Choroid plexus epithelial cell (primary cell): Measurements from ENCODE around the gene BLTP3B.

Experiments used
- DNase-seq: peaks from one replicate; pipeline ENCODE4 v3.0.0-alpha.2; 2010; ENCODE audit warnings: low read depth
- H3K4me3 ChIP-seq: 2 replicates; pipeline ENCODE4 v1.5.1; 2011; ENCODE audit warnings: low read depth, mild to moderate bottlenecking, control low read depth, low read length, moderate library complexity
- TF ChIP-seq, protein P1 (sequence below): conservative IDR thresholded peaks from 2 replicates; pipeline ENCODE4 v1.5.1; 2011; ENCODE audit warnings: low read depth, mild to moderate bottlenecking, control low read depth, inconsistent platforms, low read length, moderate library complexity

The BLTP3B gene

DNA sequence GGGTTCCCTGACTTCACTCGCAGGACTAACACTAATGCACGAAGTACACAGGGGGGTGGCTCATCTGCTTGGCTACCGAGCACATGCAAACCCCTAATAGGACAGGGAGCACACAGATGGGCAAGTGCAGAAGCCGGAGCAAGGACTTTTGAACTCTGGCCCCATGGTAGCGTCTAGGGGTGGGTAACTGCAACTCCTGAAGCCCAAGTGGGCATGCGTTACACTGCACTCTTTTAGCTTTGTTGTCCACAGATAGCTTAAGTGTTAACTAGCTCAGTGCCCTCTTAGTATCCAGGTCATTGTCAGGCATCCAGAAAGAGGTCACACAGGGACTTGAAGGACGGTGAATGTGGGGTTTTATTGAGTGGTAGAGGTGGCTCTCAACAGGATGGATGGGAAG, 3.0 kb upstream of the BLTP3B start:
- DNase-seq = no peak
- TF ChIP-seq, protein P1, sequence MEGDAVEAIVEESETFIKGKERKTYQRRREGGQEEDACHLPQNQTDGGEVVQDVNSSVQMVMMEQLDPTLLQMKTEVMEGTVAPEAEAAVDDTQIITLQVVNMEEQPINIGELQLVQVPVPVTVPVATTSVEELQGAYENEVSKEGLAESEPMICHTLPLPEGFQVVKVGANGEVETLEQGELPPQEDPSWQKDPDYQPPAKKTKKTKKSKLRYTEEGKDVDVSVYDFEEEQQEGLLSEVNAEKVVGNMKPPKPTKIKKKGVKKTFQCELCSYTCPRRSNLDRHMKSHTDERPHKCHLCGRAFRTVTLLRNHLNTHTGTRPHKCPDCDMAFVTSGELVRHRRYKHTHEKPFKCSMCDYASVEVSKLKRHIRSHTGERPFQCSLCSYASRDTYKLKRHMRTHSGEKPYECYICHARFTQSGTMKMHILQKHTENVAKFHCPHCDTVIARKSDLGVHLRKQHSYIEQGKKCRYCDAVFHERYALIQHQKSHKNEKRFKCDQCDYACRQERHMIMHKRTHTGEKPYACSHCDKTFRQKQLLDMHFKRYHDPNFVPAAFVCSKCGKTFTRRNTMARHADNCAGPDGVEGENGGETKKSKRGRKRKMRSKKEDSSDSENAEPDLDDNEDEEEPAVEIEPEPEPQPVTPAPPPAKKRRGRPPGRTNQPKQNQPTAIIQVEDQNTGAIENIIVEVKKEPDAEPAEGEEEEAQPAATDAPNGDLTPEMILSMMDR = no peak

DNA sequence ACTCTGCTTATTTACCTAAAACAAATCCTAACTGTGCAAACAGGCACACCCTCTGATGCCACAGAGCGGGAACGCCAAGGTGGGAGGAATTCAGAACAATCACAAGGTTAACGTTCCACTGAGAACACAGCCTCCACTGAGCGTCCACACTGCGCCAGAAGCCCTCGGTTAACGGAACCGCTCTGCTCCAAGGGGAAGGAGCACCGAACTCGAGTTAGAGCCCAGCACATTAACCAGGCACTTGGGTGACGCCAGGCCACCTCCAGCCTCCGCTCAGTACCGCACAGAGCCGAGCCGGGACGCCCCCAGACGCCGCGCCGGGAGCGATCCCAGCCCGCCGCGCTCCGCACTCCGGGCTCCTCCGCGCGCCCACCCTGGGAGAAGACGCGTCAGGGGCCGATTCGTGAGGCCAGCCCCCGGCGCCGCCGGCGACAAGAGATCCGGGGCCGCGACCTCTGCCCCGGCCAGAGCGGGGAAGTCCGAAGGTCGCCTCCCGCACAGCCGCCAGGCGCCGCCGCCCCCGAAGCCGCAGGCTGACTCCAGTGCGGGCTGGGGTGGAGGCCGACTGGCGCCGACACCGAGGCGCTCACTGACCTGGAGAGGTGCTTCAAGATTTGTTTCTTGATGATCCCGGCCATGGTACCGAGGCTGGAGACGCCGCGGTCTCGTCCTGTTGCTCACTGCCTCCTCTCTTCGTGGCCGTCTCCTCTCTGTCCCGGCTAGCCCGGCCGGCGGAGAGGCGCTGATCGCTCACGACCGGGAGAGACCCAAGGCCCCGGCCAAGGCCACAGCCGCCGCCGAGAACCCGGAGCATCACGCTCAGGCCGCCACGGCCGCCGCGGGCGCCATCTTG, 450 bp downstream of the BLTP3B start:
- peak overlapping the region; percentile 94 for H3K4me3 ChIP-seq
- DNase-seq = no peak

More for the DNA sequence above, 3.0 kb upstream of the BLTP3B start:
- no peak overlapping the region for H3K4me3 ChIP-seq

DNA sequence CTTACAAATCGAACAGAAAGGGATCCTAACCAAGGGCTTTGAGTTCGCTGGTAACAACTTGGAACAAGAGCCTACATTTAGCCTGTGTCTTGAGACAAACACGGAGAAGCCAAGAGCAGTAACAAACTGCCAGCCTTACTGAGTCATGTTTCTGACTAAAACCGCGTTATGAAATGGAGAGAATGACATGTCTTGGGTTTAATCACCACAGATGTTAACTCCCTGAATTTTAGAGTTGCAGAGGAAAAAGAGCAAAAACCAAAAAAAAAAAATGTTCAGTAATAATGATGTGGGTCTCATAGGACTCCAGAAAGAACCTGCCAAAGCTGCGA, 1.0 kb downstream of the BLTP3B start:
- TF ChIP-seq, protein P1 = no peak
- H3K4me3 ChIP-seq = peak overlapping the region; percentile 94
- DNase-seq = peak; percentile 92

More for the DNA sequence above, 450 bp downstream of the BLTP3B start:
- TF ChIP-seq, protein P1 = no peak

DNA sequence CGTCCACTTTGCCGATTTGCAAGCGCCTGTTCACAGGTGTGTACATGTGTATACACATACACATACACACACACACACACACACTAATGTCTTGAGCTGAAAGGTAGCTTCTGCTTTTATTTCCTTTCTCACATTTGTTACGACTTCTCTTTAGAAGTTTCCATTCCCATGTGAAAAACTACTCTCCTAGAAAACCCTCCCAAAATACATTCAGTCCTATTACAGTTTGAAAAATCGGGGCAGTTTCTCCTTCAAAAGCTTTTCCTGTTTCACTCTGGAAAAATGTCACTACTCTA, 3.9 kb downstream of the BLTP3B start:
- TF ChIP-seq, protein P1 = no peak
- H3K4me3 ChIP-seq = no peak overlapping the region

DNA sequence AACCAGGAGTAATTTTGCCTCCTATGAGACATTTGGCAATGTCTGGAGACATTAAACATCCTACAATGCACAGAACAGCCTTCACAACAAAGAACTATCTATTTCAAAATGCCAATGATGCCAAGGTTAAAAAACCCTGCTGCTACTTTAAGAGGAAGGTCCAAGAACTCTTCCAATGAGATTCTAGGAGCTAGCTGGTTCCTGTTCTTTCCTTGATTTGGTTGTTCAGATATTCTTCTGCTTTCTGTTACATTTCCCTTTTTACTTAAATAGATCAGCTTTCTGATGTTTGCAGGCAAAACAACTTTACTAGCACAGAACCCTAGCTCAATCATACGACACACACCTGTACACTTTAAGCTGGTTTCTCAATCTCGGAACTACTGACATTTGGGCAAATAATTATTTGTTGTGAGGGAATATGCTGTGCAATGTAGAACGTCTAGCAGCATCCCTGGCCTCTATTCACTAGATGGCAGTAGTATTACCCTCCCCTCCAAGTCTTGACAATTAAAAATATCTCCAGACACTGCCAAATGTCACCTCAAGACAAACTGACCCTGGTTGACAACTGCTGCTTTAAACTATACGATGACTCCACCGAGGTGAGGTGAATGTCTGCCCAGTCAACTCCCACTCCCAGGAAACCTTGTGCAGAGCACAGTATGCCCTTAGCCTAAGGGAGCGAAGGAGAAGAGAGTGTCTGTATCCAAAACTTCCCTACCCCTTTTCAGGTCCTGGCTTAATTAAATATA, 4.4 kb downstream of the BLTP3B start:
- H3K4me3 ChIP-seq = no peak overlapping the region
- TF ChIP-seq, protein P1 = peak; percentile 62
- peak; percentile 60 for DNase-seq

More for the DNA sequence above, 3.9 kb downstream of the BLTP3B start:
- DNase-seq = no peak

DNA sequence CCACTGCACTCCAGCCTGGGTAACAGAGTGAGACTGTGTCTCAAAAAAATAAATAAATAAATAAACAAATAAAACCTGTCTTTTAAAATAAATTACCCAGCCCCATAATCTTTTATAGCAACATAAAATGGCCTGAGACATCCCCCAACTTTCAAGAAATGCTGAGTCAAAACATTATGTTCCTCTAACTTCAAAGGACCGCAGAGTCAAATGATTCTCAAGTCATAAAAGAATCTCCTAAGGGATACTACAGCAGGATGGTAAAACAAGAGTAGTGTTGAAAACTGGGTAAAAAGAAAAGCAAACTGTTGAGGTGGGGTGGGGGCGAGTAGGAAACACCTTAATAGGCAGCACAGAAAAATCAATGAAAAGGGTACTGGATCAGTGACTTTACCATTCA, 9.5 kb downstream of the BLTP3B start:
- TF ChIP-seq, protein P1 = no peak

More for the DNA sequence above, 9.5 kb downstream of the BLTP3B start:
- H3K4me3 ChIP-seq = no peak overlapping the region
- DNase-seq = no peak
